HG02763 (cell line): ENCODE data around the gene UGT1A1.
"Not testable (repeated sequence)": the region's sequence is repeated elsewhere in the genome, so short reads cannot be mapped to it uniquely, and the experiment has no call there.

Source experiments
- ATAC-seq: cut with Tn5 transposase; IDR thresholded peaks from one replicate; pipeline ENCODE4 v1.9.1; 2021; ENCODE audit warnings: mild to moderate bottlenecking, moderate library complexity; ENCODE audit not compliant: unreplicated experiment

UGT1A1 gene

DNA sequence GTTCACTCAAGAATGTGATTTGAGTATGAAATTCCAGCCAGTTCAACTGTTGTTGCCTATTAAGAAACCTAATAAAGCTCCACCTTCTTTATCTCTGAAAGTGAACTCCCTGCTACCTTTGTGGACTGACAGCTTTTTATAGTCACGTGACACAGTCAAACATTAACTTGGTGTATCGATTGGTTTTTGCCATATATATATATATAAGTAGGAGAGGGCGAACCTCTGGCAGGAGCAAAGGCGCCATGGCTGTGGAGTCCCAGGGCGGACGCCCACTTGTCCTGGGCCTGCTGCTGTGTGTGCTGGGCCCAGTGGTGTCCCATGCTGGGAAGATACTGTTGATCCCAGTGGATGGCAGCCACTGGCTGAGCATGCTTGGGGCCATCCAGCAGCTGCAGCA, at the start of gene UGT1A1:
UGT1A1 (plus strand) TSS at position 228 of the 400 bp plus-strand sequence; CDS start at position 246, 18 bp downstream.
- no peak for ATAC-seq

DNA sequence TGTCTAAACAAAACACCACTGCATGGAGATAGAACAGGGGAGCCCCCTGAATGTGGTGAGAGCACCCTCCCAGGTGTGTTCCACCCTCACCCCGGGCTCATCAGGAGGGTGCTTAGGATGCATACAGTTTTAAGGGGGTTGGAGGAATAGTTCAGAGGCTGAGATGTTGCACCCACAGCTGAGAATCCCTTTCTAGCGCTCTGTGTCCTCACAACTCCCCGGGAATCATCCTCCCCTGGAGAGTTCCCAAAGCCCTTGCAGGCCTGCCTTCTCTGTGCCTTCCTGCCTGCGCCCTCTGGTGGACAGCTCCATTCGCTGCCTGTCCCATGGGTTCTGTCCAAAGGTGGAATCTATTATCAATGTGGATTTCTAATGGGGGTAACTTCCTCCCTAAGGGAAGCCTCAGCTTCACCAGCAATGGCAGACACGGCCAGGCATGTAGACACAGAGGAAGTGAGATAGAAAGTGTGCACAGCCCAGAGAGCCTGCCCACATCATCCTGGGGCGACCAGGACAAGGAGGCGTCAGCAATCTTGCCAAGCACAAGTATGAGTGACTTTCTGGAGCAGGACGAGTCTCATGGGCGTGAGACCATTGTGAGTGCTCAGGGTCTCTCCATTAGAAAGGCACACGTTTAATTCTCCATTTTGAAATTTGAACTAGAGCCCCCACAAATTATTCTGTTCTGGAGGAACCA, 48.6 kb upstream of the UGT1A1 start:
- ATAC-seq, result no peak

DNA sequence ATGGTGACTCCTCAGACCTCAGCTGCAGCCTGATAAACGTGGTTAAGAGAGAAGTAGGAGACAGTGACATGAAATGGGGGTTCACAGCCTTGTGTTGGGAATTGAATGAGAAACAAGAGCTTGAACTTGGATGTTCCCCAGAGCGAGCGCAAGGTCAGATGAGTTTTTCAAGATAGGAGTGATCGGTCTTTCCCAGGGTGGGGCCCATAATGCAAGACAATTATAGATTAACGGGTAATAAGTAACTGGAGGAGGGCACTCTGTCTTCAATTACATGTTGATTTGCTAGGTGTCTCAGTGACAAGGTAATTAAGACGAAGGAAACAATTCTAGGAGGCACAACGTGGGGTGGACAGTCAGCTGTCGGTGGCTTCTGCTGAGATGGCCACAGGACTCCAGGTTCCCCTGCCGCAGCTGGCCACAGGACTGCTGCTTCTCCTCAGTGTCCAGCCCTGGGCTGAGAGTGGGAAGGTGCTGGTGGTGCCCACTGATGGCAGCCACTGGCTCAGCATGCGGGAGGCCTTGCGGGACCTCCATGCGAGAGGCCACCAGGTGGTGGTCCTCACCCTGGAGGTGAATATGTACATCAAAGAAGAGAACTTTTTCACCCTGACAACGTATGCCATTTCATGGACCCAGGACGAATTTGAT, 47.3 kb upstream of the UGT1A1 start, which contains the start of gene UGT1A5:
UGT1A5 (plus strand) TSS at position 297 of the 651 bp plus-strand sequence; CDS start at position 382, 85 bp downstream.
- ATAC-seq, result no peak

DNA sequence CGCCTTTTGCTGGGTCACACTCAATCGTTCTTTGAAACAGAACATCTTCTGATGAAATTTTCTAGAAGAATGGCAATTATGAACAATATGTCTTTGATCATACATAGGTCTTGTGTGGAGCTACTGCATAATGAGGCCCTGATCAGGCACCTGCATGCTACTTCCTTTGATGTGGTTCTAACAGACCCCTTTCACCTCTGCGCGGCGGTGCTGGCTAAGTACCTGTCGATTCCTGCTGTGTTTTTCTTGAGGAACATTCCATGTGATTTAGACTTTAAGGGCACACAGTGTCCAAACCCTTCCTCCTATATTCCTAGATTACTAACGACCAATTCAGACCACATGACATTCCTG, 46.8 kb upstream of the UGT1A1 start:
- no peak for ATAC-seq

DNA sequence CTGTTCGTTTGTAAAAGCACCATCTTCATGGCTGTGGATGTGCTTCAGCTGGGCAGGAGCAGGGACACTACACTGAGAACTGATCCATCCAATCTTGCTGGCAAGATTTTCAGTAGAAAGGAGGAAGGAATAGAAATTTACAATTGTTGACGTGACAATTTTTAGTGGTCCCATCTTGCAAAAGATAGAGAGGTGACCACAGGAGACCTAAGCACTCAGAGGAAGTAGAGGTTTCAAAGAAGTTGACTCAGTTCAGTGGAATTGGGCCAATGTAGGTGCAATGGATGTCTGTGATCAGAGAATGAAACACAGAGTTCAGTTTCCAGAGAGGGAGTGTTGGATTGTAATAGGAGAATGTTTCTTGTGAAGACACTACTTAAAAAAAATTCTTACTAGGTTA, 45.9 kb upstream of the UGT1A1 start:
- ATAC-seq, result no peak

DNA sequence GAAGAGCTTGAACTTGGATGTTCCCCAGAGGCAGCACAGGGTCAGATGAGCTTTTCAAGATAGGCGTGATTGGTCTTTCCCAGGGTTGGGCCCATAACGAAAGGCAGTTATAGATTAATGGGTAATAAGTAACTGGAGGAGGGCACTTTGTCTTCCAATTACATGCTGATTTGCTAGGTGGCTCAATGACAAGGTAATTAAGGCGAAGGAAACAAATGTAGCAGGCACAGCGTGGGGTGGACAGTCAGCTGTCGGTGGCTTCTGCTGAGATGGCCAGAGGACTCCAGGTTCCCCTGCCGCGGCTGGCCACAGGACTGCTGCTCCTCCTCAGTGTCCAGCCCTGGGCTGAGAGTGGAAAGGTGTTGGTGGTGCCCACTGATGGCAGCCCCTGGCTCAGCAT, 41.5 kb upstream of the UGT1A1 start, which contains the start of gene UGT1A4:
UGT1A4 (plus strand) TSS at position 185 of the 400 bp plus-strand sequence; CDS start at position 270, 85 bp downstream.
- ATAC-seq, result no peak

DNA sequence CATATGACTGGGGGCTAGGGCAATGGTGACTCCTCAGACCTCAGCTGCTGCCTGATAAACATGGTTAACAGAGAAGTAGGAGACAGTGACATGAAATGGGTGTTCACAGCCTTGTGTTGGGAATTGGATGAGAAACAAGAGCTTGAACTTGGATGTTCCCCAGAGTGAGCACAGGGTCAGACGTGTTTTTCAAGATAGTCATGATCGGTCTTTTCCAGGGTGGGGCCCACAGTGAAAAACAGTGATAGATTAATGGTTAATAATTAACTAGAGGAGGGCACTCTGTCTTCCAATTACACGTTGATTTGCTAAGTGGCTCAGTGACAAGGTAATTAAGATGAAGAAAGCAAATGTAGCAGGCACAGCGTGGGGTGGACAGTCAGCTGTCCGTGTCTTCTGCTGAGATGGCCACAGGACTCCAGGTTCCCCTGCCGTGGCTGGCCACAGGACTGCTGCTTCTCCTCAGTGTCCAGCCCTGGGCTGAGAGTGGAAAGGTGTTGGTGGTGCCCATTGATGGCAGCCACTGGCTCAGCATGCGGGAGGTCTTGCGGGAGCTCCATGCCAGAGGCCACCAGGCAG, 31.3 kb upstream of the UGT1A1 start, which contains the start of gene UGT1A3:
UGT1A3 (plus strand) TSS at position 320 of the 579 bp plus-strand sequence; CDS start at position 405, 85 bp downstream.
- no peak for ATAC-seq

DNA sequence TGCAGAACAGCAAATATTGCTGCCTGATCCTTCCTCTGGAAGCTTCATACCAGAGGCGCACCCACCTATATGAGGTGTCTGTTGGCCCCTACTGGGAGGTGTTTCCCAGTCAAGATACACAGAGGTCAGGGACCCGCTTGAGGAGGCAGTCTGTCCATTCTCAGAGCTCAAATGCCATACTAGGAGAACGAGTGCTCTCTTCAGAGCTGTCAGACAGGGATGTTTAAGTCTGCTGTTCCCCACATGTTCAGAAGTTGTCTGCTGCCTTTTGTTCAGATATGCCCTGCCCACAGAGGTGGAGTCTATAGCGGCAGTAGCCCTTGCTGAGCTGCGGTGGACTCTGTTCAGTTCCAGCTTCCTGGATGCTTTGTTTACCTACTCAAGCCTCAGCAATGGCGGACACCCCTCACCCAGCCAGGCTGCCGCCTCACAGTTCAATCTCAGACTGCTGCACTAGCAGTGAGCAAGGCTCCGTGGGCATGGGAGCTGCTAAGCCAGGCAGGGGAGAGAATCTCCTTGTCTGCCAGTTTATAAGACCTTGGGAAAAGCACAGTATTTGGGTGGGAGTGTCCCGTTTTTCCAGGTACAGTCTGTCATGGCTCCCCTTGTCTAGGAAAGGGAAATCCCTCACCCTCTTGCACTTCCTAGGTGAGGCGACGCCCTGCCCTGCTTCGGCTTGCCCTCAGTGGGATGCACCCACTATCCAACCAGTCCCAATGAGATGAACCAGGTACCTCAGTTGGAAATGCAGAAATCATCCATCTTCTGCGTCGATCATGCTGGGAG, 23.0 kb upstream of the UGT1A1 start:
- ATAC-seq, result not testable (repeated sequence)

DNA sequence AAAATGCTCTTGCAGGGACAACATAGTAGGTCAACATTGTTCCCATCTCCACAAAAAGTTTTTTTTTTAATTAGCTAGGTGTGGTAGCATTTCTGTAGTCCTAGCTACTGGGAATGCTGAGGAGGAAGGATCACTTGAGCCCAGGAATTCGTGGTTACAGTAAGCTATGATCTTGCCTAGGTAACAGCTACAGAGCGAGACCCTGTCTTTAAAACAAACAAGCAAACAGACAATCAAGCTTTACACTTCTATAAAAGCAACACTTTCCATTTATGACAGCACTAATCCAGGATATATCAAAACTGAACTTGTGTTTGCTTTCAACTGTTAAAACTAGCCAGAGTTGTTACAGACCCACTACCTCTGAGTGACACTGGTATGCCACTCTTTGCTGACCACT, 19.2 kb upstream of the UGT1A1 start:
- ATAC-seq, result no peak

DNA sequence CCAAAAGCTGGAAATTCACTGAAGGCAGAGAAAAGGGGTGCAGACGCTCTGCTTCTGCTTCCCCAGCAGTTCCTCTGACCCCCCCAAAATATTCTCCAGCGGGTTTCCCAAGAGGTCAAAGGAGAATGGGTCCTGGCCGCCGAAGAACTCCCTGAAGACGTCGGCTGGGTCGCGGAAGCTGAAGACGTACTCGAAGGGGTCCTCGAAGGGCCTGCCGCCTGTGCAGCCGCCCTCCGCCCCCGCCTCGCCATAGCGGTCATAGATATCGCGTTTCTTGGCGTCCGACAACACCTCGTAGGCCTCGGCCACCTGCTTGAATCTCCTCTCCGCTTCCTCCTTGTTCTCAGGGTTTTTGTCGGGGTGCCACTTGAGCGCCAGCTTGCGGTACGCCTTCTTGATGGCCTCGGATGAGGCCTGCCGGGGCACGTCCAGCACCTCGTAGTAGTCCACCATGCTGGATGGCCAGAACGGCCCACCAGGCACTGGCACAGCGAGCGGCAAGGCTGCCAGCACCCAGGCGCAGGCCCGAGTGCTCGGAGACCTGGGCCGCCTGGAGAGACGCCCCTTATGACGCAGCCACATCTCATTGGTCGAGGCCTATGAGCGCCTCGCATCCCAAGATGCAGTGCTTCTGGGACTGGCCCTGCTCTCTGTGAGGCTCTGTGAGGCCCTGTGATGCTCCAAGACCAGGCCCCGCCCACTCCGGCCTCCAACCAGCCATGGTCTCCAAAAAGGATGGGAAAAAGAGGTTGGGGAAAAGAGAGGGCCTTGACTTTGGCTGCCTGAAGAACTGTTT, 16.4 kb upstream of the UGT1A1 start:
- ATAC-seq, result no peak

DNA sequence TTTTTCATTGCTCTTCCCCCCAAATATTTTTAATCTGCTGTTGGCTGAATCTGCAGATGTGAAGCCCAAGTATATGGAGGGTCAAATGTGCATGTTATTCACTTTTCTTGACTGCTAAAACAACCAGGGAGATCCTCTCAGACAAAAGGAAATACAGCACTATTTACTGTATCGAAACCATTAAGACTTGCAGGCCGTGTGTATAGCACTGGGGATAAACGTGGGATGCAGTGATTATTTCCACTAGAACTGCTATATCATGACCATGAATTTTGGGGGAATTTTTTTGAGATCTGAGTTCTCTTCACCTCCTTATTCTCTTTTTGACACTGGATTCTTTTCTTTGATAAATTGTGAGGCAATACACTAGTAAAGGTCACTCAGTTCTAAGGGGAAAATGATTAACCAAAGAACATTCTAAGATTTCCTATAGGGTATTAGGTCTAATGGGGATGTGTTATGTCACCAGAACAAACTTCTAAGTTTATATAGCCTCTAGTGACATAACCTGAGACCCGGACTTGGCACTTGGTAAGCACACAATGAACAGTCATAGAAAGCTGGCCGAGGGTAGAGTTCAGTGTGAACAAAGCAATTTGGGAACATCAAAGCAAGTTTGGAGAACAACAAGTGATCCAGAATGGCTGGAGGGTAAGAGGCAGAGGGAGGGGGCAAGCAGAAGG, 14.9 kb upstream of the UGT1A1 start:
- ATAC-seq, result no peak

DNA sequence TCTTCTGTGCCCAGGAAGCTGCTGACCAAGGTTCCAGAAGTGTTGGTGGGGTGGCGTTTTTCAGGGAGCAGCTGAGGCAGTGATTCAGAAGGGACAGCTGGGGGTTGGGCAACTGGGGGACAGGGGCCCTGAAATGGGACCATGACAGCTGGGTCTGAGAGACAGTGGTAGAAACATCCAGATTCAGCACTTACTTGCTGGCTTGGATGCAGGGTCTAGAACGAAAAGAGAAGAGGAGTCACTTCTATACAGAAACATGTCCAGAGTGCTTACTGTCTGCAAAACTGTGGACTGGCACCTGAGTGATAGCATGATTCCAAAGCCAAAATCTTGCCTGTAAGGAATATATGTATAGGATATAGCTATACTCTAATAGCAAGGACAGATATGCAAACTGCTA, 14.2 kb upstream of the UGT1A1 start:
- ATAC-seq, result not testable (repeated sequence)

DNA sequence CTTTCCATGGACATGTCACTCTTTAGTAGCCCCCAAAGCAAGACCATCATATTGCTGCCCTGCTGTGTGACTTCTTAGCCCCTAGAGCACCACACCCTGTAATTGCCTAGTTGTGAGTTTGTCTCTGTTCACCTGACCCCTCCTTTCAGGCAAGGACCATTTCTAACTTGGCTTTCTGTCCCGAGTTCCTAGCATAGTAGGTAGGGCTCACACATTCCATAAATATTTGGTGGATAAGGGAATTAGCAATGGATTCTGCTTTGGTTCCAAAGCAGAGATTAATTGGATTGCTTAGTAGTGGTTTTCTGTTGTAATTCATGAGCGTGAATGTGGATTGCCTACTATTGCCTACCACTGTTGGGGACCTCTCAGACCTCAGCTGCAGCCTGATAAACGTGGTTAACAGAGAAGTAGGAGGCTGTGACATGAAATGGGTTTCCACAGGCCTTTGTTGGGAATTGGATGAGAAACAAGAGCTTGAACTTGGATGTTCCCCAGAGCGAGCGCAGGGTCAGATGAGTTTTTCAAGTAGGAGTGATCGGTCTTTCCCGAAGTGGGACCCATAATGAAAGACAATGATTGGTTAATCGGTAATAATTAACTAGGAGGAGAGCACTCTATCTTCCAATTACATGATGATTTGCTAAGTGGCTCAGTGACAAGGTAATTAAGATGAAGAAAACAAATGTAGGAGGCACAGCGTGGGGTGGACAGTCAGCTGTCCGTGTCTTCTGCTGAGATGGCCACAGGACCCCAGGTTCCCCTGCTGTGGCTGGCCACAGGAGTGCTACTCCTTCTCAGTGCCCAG, 13.4 kb upstream of the UGT1A1 start:
- no peak for ATAC-seq

DNA sequence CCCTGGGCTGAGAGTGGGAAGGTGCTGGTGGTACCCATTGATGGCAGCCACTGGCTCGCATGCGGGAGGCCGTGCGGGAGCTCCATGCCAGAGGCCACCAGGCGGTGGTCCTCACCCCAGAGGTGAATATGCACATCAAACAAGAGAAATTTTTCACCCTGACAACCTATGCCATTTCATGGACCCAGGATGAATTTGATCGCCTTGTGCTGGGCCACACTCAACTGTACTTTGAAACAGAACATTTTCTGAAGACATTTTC, 12.9 kb upstream of the UGT1A1 start:
- ATAC-seq, result no peak

DNA sequence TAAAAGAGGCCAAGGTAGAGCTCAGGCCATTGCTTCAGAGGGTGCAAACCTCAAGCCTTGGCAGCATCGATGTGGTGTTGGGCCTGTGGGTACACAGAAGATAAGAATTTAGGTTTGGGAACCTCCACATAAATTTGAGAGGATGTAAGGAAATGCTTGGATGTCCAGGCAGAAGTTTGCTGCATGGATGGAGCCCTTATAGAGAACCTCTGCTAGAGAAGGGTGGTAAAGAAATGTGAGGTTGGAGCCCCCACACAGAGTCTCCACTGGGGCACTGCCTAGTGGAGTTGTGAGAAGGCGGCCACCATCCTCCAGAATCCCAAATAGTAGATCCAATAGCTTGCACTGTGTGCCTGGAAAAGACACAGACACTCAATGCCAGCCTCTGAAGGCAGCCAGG, 9.4 kb upstream of the UGT1A1 start:
- not testable (repeated sequence) for ATAC-seq

DNA sequence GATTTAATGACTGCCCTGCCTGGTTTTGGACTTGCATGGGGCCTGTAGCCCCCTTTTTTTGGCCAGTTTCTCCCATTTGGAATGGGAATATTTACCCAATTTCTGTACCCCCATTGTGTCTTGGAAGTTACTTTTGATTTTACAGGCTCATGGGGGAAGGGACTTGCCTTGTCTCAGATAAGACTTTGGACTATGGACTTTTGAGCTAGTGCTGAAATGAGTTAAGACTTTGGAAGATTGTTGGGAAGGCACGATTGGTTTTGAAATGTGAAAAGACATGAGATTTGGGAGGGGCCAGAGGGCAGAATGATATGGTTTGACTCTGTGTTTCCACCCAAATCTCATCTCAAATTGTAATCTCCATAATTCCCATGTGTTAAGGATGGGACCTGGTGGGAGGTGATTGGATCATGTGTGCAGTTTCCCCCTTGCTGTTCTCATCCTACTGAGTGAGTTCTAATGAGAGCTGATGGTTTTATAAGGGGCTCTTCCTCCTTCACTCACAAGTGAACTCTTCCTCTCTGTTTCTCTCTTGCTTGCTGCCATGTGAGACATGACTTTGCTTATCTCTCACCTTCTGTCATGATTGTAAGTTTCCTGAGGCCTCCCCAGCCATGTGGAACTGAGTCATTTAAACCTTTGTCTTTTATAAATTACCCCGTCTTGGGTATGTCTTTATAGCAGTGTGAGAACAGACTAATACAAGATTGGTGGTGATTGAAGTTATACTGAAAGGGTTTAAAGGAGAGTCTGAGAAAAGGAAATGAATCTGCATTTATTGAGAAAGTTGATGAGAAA, 8.7 kb upstream of the UGT1A1 start:
- not testable (repeated sequence) for ATAC-seq

DNA sequence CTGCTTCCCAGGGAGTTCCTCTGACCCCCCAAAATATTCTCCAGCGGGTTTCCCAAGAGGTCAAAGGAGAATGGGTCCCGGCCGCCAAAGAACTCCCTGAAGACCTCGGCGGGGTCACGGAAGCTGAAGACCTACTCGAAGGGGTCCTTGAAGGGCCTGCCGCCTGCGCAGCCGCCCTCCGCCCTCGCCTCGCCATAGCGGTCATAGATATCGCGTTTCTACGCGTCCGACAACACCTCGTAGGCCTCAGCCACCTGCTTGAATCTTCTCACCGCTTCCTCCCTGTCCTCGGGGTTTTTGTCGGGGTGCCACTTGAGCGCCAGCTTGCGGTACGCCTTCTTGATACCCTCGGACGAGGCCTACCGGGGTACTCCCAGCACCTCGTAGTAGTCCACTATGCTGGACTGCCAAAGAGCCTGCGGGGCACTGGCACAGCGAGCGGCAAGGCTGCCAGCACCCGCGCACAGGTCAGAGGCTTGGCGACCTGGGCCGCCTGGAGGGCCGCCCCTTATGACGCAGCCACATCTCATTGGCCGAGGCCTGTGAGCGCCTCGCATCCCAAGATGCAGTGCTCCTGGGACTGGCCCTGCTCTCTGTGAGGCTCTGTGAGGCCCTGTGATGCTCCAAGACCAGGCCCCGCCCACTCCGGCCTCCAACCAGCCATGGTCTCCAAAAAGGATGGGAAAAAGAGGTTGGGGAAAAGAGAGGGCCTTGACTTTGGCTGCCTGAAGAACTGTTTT, 5.0 kb upstream of the UGT1A1 start:
- no peak for ATAC-seq
